Calu3 (cell line): ENCODE results near the gene PAFAH1B1. TPM values are rescaled to one million over a fixed set of nuclear protein-coding genes. Genes with fewer than 3 reads are reported as not detected.

ENCODE experiments used
- BruUV-seq: library from RNA; stranded (reverse); fragments of 400-500 nt; replicated peaks from 2 replicates; lab custom pipeline; 2021; lab: Mats Ljungman, UMichigan
- CTCF ChIA-PET: fragments of 300-600 bp; sonication (Branson Sonifier 250); formaldehyde crosslinking; loops from one replicate; lab custom pipeline; 2022; ENCODE audit warnings: antibody characterized with exemption; lab: Charles Lee
- DNase-seq: peaks from one replicate; pipeline ENCODE4 v3.0.0; 2022
- H3K27ac Mint-ChIP-seq: one replicate; pipeline ENCODE4 v1.8.0; 2022; ENCODE audit warnings: mixed read lengths; ENCODE audit not compliant: unreplicated experiment
- H3K27me3 Mint-ChIP-seq: one replicate; pipeline ENCODE4 v1.8.0; 2022; ENCODE audit warnings: mixed read lengths; ENCODE audit not compliant: unreplicated experiment
- H3K36me3 Mint-ChIP-seq: one replicate; pipeline ENCODE4 v1.8.0; 2022; ENCODE audit warnings: mild to moderate bottlenecking, moderate library complexity, mixed read lengths; ENCODE audit not compliant: insufficient read depth, unreplicated experiment
- H3K4me1 Mint-ChIP-seq: one replicate; pipeline ENCODE4 v1.8.0; 2022; ENCODE audit warnings: mild to moderate bottlenecking, low read depth, mixed read lengths; ENCODE audit not compliant: unreplicated experiment
- H3K4me3 Mint-ChIP-seq: one replicate; pipeline ENCODE4 v1.8.0; 2022; ENCODE audit warnings: mild to moderate bottlenecking, low read depth, moderate library complexity, mixed read lengths; ENCODE audit not compliant: unreplicated experiment
- H3K9me3 Mint-ChIP-seq: one replicate; pipeline ENCODE4 v1.8.0; 2022; ENCODE audit warnings: low read depth, mixed read lengths; ENCODE audit not compliant: unreplicated experiment
- intact Hi-C: fragments of 100-400 bp; cut with micrococcal nuclease; formaldehyde crosslinking; loops from one replicate; pipeline ENCODE4 v1.10.0; 2022; ENCODE audit not compliant: unreplicated experiment
- total RNA-seq: library from RNA; stranded (reverse); gene quantifications from 2 replicates; pipeline ENCODE4 v1.2.3, GENCODE V29; 2022
- TF ChIP-seq, protein P1 (sequence below): fragments of 200-600 bp; IDR thresholded peaks from one replicate; pipeline ENCODE4 v1.8.0; 2022; ENCODE audit warnings: antibody characterized with exemption; ENCODE audit not compliant: unreplicated experiment

The PAFAH1B1 gene
- total RNA-seq, 1 experiment from 2014 or later = 99.8 TPM

DNA sequence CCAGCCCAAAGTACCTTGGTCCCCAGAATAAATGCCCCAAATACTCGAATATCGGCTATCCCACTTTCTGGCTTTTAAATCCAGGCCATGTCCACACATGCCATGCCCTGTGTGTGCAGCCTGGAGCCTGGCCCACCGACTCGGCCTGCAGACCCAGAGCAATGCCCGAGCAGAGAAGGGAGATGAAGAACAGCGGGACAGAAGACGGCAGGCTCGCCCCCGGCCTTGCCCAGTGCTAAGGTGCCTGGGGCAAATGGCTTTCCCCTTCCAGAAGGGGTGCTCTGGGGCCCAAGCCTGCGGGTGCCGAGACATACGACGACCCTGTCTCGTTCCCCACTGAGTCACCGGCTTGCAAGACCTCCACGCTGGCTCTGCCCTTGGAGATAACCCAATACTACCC, 110.2 kb downstream of the PAFAH1B1 start:
- no peak for DNase-seq
- CTCF ChIA-PET = interaction anchor here (0.6 kb wide), 1 partner anchor 33 kb away, joined by 3 read pairs; no protein-coding TSS in a partner anchor

DNA sequence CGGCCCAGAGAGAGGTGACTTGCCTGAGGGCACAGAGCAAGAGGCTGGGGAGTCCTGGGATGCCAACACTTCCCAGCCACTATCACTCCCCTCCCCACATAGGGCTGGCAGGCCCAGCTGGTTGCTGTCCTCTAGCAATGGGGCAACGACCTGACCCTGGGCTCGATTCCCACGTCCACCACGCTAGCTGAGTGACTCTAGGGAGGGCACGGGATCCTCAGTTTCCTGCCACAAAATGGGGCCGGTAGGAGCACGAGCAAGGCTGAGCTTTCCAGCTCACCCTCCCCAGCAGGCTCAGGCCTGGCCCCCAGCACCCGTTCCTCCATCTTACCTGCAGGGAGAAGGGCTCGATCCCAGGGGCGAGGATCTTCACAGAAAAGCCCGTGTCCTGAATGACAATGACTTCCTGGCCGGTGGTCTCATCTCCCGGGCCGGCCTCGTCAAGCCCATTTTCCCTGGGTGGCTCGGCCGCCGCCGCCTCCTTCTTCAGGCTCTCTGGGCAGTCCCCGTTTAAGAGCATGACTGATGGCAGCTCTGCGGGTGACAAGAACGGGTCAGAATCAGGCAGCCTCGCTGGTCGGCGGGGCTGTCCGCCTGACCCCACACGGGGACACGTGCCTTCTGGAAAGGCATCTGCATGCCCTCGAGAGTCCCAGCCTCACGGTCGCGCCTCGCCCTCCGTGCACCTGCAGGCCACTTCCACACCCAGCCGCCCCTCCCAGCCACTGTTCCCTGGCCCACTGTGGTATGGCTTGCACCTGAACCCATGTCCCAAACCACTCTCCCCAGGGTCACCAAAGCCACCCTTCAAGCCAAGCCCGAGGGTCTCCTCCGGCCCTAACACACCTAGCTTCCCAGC, 110.8 kb downstream of the PAFAH1B1 start:
- Mint-ChIP-seq H3K36me3 (peaks cover 34% of the 10 kb centered on the region), H3K9me3 (no peaks in the 10 kb centered on the region), H3K27ac (no peak overlapping the region), H3K4me1 (peaks cover 11% of the 10 kb centered on the region), H3K27me3 (no peaks in the 10 kb centered on the region), H3K4me3 (no peak overlapping the region)
- intact Hi-C loops = no loop called here
- TF ChIP-seq, protein P1, sequence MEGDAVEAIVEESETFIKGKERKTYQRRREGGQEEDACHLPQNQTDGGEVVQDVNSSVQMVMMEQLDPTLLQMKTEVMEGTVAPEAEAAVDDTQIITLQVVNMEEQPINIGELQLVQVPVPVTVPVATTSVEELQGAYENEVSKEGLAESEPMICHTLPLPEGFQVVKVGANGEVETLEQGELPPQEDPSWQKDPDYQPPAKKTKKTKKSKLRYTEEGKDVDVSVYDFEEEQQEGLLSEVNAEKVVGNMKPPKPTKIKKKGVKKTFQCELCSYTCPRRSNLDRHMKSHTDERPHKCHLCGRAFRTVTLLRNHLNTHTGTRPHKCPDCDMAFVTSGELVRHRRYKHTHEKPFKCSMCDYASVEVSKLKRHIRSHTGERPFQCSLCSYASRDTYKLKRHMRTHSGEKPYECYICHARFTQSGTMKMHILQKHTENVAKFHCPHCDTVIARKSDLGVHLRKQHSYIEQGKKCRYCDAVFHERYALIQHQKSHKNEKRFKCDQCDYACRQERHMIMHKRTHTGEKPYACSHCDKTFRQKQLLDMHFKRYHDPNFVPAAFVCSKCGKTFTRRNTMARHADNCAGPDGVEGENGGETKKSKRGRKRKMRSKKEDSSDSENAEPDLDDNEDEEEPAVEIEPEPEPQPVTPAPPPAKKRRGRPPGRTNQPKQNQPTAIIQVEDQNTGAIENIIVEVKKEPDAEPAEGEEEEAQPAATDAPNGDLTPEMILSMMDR = no peak
- CTCF ChIA-PET = no interaction called here
- no TSS peak for BruUV-seq
- no peak for DNase-seq

More for the DNA sequence above, 110.2 kb downstream of the PAFAH1B1 start:
- no TSS peak for BruUV-seq
- Mint-ChIP-seq H3K4me1 (peaks cover 9% of the 10 kb centered on the region), H3K4me3 (no peak overlapping the region), H3K27me3 (no peaks in the 10 kb centered on the region), H3K36me3 (peaks cover 32% of the 10 kb centered on the region), H3K9me3 (no peaks in the 10 kb centered on the region), H3K27ac (no peak overlapping the region)
- TF ChIP-seq, protein P1 = no peak
- intact Hi-C loops = no loop called here

DNA sequence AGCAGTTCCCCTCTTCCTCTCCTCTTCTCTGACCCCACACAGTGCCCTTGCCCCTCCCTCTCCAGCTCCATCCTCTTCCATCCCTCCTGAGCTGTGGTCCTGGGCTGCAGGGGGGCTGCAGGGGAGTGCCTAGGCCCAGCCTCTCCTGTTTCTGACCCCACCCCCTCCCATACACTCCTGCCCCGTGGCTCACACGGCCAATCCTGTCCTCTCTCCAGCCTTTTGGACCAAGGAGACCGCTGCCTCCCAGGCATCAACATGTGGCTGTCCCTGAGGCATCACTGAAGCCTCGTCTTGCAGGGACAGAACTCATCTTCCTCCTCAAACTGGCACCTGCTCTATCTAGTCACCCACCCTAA, 111.4 kb downstream of the PAFAH1B1 start:
- peaks cover 35% of the 10 kb centered on the region for H3K36me3 Mint-ChIP-seq
- no TSS peak for BruUV-seq
- H3K27ac Mint-ChIP-seq = no peak overlapping the region
- no peaks in the 10 kb centered on the region for H3K9me3 Mint-ChIP-seq
- H3K4me1 Mint-ChIP-seq = peaks cover 17% of the 10 kb centered on the region
- intact Hi-C loops = no loop called here
- TF ChIP-seq, protein P1 = no peak
- CTCF ChIA-PET = no interaction called here
- H3K27me3 Mint-ChIP-seq = no peaks in the 10 kb centered on the region
- H3K4me3 Mint-ChIP-seq = no peak overlapping the region
- DNase-seq = no peak

DNA sequence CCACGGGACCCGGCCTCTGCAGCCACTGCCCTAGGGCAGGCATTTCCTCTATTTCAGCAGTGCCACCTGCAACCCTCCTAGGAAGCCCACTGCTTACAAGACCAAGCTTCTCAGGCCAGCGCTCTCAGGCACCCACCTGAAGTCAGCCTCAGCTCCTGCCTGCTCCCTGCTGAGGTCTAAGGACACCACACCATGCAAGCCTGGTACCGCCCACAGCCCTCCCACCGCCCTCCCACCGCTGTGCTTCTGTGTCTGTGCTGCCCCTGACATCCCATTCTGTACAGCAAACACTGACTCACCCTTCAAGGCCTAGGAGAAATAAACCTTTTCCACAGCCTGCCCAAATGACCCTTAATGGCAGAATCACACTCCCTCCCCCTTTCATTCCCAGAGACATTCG, 111.8 kb downstream of the PAFAH1B1 start:
- Mint-ChIP-seq H3K4me3 (no peak overlapping the region), H3K9me3 (no peaks in the 10 kb centered on the region), H3K36me3 (peaks cover 35% of the 10 kb centered on the region), H3K27ac (no peak overlapping the region), H3K27me3 (no peaks in the 10 kb centered on the region), H3K4me1 (peaks cover 21% of the 10 kb centered on the region)
- DNase-seq = no peak
- intact Hi-C loops = no loop called here
- TF ChIP-seq, protein P1 = no peak
- BruUV-seq = no TSS peak
- CTCF ChIA-PET = no interaction called here
